Keratinocyte (primary cell): ENCODE measurements around the gene ZDHHC1.

Experiments used
- CTCF ChIP-seq, 3 experiments: IDR thresholded peaks in 1 of 3; conservative IDR thresholded peaks in 1 of 3; optimal IDR thresholded peaks in 1 of 3; 2 replicates in 2 of 3; 3 replicates in 1 of 3; pipeline versions ENCODE3 to v1.5.1; 2011; ENCODE audit warnings: low read length in 3 of 3, mild to moderate bottlenecking in 3 of 3, moderate library complexity in 2 of 3, control low read depth in 1 of 3, inconsistent platforms in 1 of 3; ENCODE audit not compliant: insufficient read depth in 2 of 3; ENCODE audit errors: extremely low read depth in 1 of 3
- EZH2 ChIP-seq: IDR thresholded peaks from one replicate; pipeline ENCODE4 v1.6.1; 2012; ENCODE audit warnings: inconsistent platforms, mild to moderate bottlenecking, low read length, moderate library complexity

- no peak for TF ChIP-seq CTCF (optimal IDR thresholded peaks at IDR 0.05 in 1 of 3, IDR thresholded peaks at IDR 0.05 in 1 of 3, conservative IDR thresholded peaks at IDR 0.05 in 1 of 3; ENCODE audit: extremely low read depth in 1 of 3, insufficient read depth in 2 of 3, low read length in 3 of 3)
- no peak for TF ChIP-seq EZH2
Observed at GRCh38 chr16:67446968-67447507, 30.8 kb upstream of the ZDHHC1 start.
